ENCODE data around the gene PCF11. TPM values are rescaled to one million over a fixed set of nuclear protein-coding genes. Genes with fewer than 3 reads are reported as not detected.

PCF11 gene
- total RNA-seq, 4 donors from 2014 or later: 80.7 to 191 (median 122) TPM

DNA sequence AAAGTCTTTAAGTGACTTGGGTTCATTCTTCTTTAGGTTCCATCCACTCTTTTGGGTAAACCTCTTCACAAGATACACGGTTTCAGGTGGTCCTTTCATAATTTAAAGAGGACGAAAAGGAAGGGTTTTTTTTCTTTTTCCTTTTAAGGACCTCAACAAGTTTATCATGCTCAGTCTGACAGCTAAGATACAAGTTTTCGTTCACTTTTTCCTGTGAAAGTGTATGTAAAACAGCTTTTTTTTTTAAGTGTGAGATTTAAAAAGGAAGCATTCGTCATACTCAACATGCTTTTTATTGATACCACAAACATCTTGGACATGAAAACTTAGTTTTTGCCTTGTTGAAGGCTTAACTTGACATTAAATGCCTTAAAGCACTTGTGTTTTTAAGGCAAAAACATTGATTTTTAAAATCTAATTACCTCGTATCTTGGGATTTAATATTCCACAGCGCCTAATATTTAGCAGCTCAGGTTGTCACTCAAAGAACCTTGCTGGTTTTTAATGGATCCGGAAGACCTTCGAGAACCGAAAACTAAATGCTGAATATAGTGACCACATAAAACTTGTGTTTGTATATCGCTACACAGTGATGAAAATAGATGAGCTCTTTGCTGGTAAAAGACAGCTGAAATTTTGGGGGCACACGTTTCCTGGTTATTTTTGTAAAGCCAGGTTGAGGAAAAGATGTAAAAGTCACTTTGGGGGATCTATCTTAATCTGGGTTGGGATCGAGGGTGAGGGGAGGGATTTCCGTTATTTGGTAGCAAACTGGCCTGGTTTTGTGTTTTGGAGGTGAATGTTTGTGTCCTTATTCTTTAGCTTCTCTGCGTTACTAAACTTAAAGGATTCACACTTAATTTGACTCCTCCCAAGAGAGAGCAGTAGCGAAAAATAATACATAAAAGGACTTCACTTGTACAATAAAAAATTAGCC lies 2.3 kb downstream of the PCF11 start:
- TF ChIP-seq, protein P1, sequence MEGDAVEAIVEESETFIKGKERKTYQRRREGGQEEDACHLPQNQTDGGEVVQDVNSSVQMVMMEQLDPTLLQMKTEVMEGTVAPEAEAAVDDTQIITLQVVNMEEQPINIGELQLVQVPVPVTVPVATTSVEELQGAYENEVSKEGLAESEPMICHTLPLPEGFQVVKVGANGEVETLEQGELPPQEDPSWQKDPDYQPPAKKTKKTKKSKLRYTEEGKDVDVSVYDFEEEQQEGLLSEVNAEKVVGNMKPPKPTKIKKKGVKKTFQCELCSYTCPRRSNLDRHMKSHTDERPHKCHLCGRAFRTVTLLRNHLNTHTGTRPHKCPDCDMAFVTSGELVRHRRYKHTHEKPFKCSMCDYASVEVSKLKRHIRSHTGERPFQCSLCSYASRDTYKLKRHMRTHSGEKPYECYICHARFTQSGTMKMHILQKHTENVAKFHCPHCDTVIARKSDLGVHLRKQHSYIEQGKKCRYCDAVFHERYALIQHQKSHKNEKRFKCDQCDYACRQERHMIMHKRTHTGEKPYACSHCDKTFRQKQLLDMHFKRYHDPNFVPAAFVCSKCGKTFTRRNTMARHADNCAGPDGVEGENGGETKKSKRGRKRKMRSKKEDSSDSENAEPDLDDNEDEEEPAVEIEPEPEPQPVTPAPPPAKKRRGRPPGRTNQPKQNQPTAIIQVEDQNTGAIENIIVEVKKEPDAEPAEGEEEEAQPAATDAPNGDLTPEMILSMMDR (IDR thresholded peaks at IDR 0.05): no peak
- TF ChIP-seq POLR2A (IDR thresholded peaks at IDR 0.05): no peak
- Histone ChIP-seq H3K9me3 (no peaks in the 10 kb centered on the region), H3K27ac (peak overlapping the region; percentile 98 to 99), H3K4me3 (peak overlapping the region; percentile 68 to 98), H3K27me3 (no peaks in the 10 kb centered on the region), H3K4me1 (no peaks in the 10 kb centered on the region), H3K36me3 (no peaks in the 10 kb centered on the region)
- no peak for DNase-seq
- intact Hi-C loops (cut with DNase I; ENCODE audit: low total_unique reads): no loop called here

DNA sequence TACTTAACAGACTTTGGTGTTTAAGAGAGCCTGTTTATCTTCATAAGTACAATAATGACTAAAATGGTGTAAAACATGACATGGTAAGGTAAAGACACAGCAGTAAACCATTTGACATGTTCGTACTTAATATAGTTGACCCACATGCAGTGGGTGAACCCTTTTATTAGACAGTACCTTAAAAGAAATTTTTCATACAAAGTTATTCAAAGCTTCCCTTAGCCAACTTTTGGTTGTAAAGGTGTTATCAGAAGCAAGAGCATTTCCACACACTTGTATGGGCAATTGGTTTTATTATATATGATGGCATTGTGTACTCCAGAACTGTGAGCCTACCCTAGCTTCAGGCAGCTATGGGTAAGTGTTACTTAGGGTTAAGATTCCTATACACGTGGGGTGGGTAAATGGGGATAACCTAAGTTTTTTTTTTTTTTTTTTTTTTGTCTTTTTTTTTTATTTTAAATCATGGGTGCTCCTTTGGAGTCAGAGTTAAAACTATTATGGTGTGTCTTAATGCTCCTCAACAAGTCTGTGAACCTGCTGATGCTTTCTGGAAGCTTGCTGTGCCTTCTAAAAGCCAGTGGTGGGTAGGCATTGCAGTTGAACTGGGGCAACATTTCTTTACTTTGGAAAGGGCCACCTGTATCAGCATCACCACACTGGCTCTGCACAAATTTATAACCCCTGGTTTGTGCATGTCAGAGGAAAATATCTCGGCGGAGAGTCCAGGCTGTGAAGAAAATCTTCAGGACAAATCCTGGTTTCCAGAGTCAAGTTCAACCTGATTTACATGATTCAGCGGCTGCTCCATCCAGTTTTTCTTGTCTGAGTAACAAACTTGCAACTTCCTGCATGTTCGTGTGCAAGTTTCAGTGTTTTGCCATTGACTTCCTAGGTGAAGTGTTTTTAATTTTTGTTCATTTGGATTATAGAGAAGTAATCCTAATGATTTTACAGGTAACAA lies 3.3 kb downstream of the PCF11 start:
- intact Hi-C loops (cut with DNase I; ENCODE audit: low total_unique reads): no loop called here
- no peak for DNase-seq
- H3K4me1 ChIP-seq: no peaks in the 10 kb centered on the region

DNA sequence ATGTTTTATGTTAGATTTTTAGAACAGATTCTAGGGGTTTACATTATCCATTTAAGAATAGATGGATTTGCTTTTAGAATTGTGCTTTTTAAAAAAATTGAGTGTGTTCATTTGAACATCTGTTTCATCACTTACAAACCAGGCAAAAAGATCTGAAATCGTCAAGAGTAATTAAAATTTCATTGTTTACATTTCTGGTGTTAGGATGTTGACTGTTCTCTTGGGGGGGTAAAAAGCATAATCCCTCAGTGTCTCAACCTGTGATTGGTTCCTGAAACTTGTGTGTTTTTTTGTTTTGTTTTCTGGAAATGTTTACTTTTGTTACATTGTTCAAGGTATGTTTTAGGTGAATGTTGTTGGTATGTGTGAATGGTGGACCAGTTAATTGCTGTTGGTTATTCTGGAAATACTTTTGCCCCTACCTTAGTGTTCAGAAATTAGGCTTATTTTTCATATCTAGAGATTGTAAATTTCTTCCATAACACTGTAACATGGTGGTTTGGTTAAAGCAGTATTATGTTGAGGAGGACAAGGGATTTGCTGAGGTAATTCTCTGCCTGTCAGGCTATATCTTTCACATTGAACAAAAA lies 4.8 kb downstream of the PCF11 start:
- TF ChIP-seq, protein P1 (IDR thresholded peaks at IDR 0.05): no peak
- TF ChIP-seq POLR2A (IDR thresholded peaks at IDR 0.05): no peak
- intact Hi-C loops (cut with DNase I; ENCODE audit: low total_unique reads): no loop called here

More for the DNA sequence above, 3.3 kb downstream of the PCF11 start:
- Histone ChIP-seq H3K27me3 (no peaks in the 10 kb centered on the region), H3K27ac (peak overlapping the region; percentile 98 to 99), H3K4me3 (peak overlapping the region; percentile 68 to 98), H3K36me3 (no peaks in the 10 kb centered on the region), H3K9me3 (no peaks in the 10 kb centered on the region)
- TF ChIP-seq POLR2A (IDR thresholded peaks at IDR 0.05): no peak
- TF ChIP-seq, protein P1 (IDR thresholded peaks at IDR 0.05): no peak

DNA sequence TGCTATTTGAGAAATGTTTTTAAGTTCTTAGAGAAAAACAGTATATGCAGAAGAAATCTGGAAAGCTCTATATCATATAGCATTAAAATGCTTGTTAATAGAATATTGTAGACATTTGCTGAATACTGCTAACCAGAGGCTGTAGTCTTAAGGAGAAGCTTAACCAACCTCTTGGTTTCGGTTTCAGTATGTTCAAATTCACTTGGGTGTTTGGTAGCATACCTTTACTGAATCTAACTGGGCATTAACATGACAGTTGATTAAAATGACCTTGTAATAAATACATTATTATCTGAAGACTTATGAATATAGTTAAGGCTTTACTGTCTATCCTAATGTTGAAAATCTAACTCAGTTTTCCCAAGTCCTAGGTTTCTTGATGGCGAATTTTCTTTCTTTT lies 5.4 kb downstream of the PCF11 start:
- Histone ChIP-seq H3K4me1 (peaks cover 0 to 5% of the 10 kb centered on the region in 2 donors), H3K4me3 (no peak overlapping the region), H3K36me3 (no peaks in the 10 kb centered on the region), H3K27me3 (no peaks in the 10 kb centered on the region), H3K9me3 (no peaks in the 10 kb centered on the region), H3K27ac (peak overlapping the region in 1 of 2 donors; percentile 99)
- no peak for TF ChIP-seq POLR2A (IDR thresholded peaks at IDR 0.05)
- TF ChIP-seq, protein P1 (IDR thresholded peaks at IDR 0.05): no peak
- intact Hi-C loops (cut with DNase I; ENCODE audit: low total_unique reads): no loop called here
- no peak for DNase-seq

More for the DNA sequence above, 4.8 kb downstream of the PCF11 start:
- peaks cover 0 to 3% of the 10 kb centered on the region in 2 donors for H3K4me1 ChIP-seq
- H3K36me3 ChIP-seq: no peaks in the 10 kb centered on the region
- no peaks in the 10 kb centered on the region for H3K9me3 ChIP-seq
- H3K27me3 ChIP-seq: no peaks in the 10 kb centered on the region
- no peak for DNase-seq
- H3K4me3 ChIP-seq: no peak overlapping the region
- peak overlapping the region in 1 of 2 donors; percentile 99 for H3K27ac ChIP-seq

All from uterus (tissue), 4 donors.